ENCODE results near the gene PRRC2A.

Gene PRRC2A

DNA sequence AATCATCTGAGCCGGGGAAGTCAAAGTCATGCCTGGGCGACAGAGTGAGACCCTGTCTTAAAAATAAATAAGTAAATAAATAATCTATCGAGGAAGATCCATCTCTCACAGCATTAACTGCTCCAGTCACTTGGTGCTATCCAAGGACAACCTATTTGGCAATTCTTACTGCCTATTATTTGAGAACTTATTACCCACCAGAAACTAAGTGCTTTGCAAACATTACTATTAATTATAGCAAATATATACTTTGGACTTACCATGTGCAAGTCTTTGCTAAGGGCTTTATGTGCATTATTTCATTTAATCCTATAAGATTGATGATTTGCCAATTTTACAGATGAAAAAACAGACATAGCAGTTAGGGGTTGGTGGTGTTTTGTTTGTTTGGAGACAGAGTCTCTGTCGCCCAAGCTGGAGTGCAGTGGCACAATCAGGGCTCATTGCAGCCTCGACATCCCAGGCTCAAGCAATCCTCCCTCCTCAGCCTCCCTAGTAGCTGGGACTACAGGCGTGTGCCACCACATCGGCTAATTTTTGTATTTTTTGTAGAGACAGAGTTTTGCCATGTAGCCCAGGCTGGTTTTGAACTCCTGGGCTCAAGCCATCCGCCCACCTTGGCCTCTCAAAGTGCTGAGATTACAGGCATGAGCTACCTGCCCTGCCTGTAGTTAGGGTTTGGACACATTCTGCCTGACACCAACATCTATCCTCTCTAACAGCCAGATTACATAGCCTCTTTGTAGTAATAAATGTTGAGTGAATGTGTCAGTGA lies 34.2 kb downstream of the PRRC2A start:
- DNase-seq, result no peak

DNA sequence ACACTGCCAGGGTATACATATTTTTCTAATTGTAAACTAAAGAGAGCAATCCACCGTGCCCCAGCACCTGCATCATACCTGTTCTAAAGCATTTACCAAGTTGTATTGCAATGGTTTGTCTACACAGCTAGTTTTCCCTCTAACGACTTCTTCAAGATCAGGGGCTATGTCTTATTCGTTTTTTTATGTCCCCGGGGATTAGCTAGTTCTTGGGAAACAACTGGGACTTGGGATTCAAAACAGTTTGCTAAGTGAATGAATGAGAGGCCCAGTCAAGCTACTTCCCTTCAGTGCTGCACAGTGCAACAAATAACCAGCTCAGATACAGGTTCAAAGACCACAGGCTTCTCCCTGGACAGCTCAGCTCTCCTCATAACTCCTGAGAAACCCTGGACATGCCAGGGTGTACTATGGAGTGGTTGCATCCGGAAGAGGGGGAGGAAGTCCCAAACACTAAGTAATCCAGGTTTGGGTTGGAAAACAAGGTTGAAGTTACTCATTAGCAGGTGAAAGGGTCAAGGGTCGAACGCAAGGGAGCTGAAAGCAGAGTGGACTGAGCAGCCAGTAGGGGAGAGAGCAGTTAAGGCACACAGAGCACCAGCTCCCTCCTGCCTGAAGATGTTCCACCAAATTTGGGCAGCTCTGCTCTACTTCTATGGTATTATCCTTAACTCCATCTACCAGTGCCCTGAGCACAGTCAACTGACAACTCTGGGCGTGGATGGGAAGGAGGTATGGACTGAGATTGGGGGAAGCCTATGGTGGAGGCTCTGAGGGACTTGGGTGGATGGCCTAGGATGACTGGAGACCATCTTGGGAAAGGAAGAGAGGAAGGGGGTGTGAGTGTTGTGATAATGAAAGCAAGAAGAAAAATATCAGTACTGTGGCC lies 35.1 kb downstream of the PRRC2A start, which contains the start of gene APOM:
Gene APOM, plus strand, starts transcription at position 546 of the 889 bp plus-strand sequence. Its CDS starts 73 bp downstream, at position 619.
- DNase-seq, result no peak

DNA sequence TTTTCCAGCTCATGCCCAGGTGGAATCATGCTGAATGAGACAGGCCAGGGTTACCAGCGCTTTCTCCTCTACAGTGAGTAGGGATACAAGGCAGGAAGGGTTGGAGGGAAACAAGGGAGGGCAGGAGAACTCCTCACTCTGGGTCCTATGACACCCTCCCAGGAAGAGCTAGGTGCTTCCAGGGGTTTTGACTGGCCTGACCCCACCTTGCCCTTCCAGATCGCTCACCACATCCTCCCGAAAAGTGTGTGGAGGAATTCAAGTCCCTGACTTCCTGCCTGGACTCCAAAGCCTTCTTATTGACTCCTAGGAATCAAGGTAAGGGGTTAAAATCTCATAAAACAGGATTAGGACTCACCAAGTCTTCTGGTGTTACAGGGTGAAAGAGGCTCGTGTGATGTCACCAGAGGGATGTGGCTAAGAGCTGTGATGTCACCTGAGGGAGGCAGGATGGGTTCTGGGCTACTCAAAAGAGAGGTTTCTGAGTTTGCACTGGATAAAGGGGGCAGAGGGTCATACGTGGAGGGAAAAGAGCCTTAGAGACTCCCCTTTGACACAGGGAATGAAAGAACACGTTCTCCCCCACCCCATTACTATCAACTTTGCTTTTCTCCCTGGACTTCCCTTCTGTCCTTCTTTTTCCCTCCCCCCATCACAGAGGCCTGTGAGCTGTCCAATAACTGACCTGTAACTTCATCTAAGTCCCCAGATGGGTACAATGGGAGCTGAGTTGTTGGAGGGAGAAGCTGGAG lies 37.1 kb downstream of the PRRC2A start:
- DNase-seq, result no peak

DNA sequence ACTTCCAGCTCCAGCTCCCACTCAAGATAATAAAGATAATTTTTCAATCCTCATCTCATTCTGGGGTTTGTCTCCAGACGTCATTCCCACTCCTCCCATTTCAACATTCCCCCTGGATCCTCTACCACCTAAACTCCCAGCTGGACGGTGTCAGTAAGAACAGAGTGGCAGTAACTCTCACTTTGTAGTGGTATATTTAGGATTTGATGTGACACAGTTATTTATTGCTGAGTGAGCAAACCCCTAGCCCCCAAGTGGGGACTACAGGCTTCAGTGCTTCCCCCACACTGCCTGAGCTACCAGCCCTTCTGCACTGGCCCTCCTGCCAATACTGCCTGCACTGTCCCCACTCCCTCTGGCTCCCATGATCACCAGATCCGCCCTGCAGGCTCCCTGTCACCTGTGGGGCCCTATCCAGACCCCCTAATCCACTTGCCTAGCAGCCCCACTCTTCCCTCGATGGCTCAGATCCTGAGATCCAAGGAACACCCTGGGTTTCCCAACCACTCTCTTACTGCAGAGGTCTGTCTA lies 37.7 kb downstream of the PRRC2A start:
- DNase-seq, result no peak

DNA sequence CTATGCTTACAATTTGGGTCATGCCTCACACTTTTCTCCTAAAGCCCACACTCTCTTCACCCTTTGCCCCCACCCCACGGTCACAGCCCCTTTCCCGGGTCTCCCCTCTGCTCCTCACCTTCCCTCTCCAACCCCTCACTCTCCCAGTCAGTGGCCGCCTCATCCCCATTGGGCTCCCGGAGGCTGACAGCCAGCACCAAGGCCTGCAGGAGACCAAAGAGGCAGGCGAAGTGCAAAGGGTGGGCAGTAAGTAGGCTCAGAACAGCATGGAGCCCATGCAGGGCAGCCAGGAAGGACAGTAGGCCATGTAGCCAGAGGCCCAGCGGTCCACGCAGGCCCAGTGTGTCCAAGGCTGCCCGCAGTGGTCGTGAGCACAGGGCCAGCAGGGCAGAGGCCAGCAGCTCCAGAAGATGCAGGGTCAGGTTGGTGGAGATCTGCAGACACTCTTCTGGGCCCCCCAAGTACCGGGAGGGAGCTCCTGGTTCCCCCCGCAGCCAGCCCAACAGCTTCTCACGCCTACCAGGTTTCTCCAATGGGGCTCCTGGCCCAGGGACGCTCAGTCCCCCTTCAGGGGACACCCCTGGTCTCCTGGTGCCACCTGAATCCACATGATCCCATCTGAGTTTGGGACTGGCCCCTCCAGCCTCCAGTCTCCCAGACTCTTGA lies 38.6 kb downstream of the PRRC2A start:
- DNase-seq, result no peak

DNA sequence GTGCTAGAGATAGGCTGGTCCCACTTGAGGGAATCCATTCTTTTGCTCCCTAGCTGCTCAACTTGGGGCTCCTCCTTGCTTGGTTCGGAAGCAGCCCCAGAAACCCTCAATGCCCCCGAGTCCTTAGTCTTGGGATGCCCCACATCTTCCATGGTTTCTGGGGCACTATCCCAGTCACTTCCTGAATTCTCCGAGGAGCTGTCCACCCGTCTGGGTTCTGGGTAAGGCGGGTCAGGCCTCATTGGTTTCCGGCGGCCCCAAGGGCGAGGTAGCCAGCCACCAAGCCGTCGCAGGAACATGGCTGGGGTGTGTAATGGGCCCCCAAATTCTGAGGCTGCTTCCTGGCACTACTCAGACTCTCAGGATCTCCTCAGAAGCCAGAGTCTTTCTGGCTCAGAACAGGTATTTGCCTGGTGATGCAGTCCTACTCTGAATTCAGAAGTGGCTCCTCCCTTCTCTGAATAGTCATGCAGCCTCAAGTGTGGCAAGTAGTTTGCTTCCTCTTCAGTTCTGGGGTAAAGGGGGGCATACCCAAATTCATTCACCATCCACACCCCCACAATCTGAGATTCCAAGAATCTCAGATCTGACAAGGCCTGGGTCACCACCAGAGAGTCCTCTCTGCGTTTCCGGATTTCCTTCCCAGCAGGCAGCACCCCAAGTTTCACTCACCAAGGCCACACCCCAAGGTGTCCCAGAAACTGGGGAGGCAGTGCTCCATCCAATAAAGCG lies 39.3 kb downstream of the PRRC2A start:
- no peak for DNase-seq

DNA sequence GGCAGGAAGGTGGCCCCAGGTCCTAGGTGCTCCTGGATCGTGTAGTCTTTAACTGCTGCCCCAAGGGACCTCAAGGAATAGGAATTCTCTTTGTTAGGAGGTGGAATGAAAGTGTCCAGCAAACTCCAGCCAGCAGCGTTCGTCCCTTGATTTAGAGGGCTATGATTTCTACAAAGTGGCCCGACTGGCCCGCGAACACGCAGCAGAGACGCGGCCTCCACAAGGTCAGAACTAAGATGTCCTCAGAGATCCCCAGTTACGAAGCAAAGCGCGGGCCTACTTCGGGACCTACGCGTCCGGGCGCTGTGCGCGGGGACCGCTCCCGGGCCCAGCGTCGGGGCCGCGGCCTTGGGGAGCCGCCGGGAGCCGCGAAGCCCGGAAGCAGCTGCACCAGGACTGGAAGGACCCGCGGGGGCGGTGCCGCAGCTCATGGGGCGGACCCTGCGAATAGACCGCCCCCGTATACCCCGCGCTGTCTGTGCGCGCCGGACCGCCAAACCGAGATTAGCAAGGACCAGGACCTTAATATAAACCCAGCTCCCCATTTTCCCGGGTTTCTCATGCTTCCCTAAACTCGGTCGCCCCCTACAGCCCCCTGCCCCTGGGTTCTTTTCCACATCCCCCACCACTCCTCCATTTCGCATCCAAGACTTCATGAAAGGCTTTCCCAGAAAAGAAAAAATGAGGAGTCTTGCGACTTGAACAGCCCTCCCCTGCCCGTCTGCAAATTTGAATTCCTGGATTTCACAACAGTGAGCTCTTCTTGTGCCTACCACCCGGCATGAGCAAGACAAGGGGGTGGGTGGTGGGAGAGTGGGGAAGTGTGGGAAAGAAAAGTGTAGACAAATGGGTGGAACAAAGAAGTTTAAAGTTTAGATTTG lies 40.1 kb downstream of the PRRC2A start, which contains the start of gene C6orf47:
Gene C6orf47, minus strand, starts transcription at position 398 of the 881 bp plus-strand sequence. CDS start 831 bp downstream, outside the sequence.
- peak; percentile 89 for DNase-seq

DNA sequence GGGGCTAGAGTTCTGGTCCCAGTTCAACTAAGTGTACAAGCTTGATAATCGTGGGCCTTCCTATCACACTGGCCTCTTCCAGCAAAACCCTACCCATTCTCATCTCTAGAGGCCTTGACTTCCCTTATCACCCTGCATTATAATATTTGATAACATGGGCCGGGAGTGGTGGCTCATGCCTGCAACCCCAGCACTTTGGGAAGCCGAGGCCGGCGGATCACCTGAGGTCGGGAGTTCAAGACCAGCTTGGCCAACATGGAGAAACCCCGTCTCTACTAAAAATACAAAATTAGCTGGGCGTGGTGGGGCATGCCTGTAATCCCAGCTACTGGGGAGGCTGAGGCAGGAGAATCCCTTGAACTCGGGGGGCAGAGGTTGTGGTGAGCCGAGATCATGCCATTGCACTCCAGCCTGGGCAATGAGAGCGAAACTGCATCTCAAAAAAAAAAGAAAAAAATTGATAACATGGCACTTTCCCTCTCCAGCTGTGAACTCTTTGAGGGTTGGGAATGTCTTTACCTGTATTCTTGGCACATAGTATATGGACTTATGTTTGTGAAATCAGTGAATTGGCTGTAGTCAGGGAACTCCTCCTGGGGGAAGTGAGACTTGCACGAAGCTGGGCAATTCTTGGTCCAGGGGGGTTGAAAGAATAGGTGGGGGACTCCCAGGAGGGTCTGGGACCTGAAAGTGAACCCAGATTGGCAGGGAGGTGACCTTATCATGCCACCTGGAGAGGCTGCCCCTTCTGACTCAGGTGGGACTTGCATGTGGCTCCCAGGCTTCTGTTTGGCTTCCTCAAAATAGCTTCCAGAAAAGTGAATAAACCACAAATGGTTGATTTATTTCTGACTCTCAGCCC lies 41.0 kb downstream of the PRRC2A start:
- no peak for DNase-seq

DNA sequence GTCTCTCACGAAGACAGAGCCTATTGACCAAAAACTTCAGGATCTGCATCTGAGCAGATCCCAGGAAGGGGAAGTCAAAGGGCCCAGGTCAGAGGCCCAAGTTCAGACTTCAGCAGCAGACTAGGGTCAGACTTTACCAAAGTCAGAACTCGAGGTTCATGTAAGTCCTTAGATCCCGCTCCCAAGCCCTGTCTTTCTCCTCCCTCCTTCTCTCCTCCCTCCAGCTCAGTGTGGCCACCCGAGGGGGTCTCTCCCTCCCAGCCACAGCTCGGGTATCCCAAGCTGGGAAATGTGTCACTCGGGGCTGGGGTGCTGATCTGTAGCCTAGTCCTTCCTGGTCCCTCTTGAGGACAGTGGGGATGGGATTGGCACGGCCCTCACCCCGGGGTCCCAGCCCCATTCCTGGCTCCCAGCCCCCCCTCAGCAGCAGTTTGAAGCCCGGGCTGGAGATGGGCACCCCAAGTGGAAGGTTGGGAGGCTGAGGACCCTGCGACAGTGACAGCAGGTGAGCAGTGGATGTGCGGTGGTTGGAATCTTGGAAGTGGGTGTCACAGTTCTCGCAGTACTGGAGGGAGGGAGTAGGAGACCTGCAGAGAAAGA lies 41.7 kb downstream of the PRRC2A start:
- DNase-seq, result no peak

DNA sequence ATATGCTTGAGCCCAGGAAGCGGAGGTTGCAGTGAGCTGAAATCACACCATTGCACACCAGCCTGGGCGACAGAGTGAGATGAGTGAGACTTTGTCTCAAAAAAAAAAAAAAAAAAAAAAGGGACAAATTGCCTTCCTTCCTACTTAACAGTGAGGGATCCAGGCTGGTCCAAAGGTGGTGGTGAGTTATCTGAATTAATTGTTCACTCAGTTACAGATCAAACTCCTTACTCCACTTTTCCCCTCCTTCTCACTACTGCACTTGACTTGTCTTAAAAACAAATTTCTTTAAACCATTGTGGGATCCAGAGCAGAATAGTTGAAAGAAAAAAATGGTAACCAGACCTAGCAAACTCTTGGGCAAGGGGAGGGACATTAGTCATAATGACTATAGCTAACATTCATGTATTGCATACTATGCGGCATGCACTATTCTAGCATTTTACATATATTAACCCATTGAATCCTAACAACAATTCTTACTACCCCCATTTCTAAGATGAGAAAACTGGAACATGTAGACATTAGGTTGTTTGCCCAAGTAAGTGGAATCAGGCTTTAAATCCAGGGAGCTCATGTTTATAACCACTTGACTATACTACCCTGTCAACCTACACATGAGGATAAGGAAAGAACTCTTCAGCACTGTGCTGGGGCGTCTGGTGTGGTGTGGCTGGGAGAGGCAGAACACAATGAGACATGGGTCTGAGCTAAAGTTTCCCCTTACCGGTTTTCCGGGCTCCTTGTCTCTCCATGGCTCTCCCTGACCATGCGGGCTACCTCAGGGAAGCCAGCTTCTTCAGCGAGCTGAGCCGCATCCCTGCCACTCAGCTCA lies 42.8 kb downstream of the PRRC2A start:
- no peak for DNase-seq

DNA sequence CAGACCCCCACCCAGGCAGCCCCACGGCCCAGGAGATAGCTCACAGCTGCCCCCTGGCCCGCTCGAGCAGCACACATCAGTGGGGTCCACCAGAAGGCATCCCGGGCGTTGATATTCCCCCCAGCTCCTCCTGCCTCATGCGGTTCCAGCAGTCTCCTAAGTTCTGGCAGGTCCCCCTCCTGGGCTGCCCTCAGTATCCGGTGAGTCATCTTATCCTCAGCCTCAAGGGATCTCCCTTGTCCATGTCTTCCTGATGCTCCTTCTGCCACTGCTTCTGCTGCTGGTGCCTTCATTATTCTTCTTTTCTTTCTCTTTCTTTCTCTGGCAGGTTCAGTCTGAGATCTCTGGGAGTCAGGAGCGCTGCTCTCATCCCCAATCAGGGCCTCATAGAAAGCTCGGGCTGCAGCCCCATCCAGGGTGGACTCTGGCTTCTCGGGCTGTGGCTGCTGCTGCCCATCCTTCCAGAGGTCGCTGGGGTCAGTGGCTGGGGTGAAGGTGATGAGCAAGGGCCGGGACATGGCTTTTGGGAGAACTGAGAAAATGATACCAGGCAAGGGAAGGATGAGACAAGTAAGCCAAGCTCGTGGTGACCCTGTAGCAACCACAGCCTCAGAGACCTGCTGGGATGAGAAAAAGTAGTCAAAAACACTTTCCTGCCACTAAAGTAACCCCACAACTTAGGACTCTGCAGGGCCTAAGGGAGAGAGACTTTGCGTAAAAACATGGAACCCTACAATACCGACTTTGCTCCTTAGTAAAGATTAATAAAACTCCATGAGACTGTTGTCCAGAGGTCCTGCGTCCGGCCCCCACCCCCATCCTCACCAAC lies 43.7 kb downstream of the PRRC2A start:
- no peak for DNase-seq

DNA sequence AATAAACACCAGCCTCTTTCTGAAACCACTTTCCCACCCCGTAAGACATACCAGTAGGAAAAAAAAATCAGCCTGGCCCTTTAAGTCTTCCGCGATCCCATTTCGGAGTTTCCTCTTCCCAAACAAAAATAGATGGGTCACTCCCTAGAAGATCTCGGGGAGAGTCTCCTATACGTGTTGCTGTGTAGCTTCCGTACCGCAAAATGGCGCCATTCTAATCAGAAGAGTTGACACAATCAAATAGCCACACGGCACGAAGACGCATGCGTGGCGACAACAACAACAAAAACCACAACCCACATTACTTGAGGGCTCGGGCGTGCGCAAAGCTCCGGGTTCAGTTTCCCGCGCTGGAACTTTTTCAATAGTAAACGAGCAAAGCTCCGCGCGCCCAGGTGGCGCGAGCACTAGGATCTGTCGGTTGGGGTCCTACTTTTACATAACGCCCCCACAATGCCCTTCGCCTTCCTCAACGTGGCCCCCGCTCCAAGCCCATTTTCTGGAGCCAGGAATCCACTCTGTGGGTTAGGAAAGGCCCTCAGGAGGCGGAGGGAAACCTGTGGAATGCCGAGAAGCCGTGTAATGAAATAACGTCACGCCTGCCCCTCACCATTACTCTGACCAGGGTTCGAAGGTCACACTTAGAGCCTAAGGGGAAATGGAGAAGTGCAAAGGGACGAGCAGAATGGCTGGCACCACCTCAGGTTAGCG lies 44.4 kb downstream of the PRRC2A start, which contains the start of gene GPANK1:
Gene GPANK1, minus strand, starts transcription at position 208 of the 711 bp plus-strand sequence. CDS start 519 bp downstream, outside the sequence.
- DNase-seq, result peak; percentile 90

DNA sequence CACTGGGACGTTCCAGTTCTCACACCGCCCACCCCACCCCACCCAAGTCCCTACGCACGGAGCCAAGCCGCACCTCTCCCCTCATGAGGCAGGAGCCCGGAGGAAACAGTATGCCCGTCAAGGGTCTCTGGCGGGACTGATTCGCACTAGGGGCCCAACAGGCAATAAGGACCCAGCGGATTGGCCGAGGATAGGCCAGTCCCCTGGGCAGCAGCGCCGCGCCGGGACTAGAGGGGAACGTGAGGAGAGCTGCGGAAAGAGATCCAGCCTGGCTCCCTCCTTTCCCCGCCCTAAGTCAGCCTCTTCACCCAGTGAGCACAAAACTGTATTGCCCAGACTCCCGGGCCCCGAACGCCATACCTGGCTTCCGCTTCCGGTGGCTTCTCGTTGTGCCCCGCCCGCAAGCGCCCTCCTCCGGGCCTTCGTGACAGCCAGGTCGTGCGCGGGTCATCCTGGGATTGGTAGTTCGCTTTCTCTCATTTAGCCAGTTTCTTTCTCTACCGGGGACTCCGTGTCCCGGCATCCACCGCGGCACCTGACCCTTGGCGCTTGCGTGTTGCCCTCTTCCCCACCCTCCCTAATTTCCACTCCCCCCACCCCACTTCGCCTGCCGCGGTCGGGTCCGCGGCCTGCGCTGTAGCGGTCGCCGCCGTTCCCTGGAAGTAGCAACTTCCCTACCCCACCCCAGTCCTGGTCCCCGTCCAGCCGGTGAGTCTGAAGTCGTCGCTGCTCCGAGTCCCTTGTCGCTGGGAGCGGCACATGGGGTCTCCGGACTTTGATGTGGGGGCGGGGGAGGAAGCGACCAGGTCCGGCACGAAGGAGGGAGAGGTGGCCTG lies 45.2 kb downstream of the PRRC2A start, which contains the start of gene CSNK2B:
Gene CSNK2B, plus strand, starts transcription at position 580 of the 836 bp plus-strand sequence. CDS start 752 bp downstream, outside the sequence.
- peak; percentile 99 for DNase-seq

DNA sequence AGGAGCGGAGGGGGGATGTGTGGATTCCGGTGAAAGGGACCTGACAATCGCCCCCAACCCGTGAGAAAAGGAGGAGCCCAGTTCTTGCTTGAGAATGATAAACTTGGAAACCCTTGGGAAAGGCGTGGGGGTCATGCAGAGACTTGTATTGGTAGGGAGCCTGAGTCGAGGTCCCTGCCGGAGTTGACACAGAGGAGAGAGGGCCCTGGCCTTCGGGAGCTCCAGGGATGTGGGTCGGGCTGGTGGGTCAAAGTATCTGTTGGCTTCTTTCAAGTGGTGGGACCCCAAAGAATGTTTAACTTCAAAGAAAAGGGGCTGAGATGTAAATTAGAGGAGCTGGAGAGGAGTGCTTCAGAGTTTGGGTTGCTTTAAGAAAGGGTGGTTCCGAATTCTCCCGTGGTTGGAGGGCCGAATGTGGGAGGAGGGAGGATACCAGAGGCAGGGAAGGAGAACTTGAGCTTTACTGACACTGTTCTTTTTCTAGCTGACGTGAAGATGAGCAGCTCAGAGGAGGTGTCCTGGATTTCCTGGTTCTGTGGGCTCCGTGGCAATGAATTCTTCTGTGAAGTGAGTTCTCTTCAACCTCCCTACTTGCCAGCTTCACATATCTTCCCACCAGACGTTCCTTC lies 45.9 kb downstream of the PRRC2A start:
- DNase-seq, result no peak

DNA sequence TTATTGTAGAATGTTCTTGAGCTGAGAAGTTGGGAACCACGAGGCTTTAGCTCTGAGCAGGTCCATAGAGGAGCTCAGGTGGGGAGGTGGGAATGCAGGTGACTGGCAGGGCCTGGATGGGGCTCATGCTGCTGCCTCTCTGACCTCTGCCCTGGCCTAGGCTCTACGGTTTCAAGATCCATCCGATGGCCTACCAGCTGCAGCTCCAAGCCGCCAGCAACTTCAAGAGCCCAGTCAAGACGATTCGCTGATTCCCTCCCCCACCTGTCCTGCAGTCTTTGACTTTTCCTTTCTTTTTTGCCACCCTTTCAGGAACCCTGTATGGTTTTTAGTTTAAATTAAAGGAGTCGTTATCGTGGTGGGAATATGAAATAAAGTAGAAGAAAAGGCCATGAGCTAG lies 49.2 kb downstream of the PRRC2A start, which contains the start of gene LY6G5B:
Gene LY6G5B, plus strand, starts transcription at position 301 of the 400 bp plus-strand sequence. CDS start 975 bp downstream, outside the sequence.
- DNase-seq, result no peak

All from NCI-H510A (cell line).